Erythroblast (primary cell): ENCODE results near the gene ARHGEF12.

ENCODE experiments used
- GATA1 ChIP-seq: IDR thresholded peaks from 2 replicates; pipeline ENCODE4 v1.6.1; 2011; ENCODE audit warnings: low read depth, mild to moderate bottlenecking, control low read depth, low read length, moderate library complexity
- POLR2A ChIP-seq: IDR thresholded peaks from 2 replicates; pipeline ENCODE4 v1.6.1; 2011; ENCODE audit warnings: mild to moderate bottlenecking, low read length

- no peak for TF ChIP-seq POLR2A
- no peak for TF ChIP-seq GATA1
These were observed 149.9 kb downstream of the ARHGEF12 start for GRCh38 chr11:120486138-120486537.
